GM21423 (cell line): ENCODE results near the gene BICDL1.
"Not testable (repeated sequence)": the region's sequence is repeated elsewhere in the genome, so short reads cannot be mapped to it uniquely, and the experiment has no call there.

Experiments
- ATAC-seq: cut with Tn5 transposase; IDR thresholded peaks from one replicate; pipeline ENCODE4 v1.9.1; 2021; ENCODE audit warnings: mild to moderate bottlenecking, moderate library complexity; ENCODE audit not compliant: unreplicated experiment

Gene BICDL1

DNA sequence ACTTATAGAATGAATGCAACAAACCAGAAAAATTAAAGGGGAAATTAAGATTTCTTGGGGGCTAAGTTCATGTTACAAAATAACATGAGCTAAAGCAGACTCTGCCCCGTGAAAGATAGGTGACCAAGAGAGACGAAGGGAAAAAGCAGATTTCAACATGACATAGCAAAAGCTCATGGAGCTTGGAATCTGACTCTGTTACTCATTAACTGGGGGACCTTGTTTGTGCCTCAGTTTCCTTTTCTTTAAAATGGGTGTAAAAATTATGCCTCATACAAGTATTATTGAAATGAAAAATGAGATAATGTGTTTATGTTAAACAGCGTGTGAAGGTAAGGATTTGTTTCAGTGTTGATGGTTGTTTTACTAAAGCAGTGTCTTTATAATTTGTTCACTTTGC, 11.5 kb downstream of the BICDL1 start:
- no peak for ATAC-seq

DNA sequence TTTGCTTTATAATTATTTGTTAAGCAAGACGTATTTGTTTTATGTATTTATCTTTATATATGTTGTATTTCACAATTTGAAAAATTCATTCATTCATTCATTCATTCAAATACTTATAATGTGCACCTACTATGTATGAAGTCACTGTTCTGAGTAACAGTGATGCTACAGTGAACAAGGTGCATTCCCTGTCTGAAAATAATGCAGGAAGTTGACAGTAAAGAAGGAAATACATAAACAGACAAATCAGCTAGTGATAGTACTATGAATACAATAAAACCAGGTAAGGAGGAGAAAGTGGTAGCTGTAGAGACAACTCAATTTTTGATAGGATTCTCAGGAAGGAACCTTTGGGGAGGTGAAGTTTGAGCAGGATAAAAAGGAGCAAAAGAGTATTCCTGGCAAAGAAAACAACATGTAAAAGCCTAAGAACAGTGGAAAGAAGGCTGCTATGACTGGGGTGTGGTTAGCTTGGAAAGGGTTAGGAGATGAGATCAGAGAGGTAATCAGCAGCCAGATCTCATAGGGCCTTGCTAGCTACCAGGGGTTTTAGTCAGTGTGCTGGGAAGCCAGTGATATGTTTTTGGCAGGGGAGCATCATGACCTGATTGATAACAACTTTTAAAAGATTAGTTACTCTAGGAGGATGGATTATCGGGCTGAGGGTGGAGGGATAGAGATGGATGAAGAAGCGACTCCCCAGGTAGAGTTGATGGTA, 17.4 kb downstream of the BICDL1 start:
- no peak for ATAC-seq

DNA sequence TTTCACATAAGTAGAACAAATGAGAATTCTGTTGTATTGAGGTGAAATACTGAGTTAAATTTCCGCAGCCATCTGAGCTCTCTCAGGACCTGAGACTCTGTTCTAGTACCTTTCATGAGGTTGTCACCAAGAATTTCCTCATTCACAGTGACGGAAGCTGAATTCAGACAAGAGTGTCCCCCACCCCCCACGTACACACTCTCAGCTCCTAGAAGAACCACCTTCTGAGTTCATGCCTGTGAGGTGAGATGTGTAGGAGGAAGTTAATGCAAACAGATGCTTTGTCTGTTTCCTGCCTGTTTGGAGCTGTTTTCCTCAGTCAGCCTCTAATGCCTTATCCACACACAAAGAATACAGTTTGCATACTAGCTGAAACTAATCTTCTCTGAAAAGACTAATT, 18.2 kb downstream of the BICDL1 start:
- ATAC-seq, result no peak

DNA sequence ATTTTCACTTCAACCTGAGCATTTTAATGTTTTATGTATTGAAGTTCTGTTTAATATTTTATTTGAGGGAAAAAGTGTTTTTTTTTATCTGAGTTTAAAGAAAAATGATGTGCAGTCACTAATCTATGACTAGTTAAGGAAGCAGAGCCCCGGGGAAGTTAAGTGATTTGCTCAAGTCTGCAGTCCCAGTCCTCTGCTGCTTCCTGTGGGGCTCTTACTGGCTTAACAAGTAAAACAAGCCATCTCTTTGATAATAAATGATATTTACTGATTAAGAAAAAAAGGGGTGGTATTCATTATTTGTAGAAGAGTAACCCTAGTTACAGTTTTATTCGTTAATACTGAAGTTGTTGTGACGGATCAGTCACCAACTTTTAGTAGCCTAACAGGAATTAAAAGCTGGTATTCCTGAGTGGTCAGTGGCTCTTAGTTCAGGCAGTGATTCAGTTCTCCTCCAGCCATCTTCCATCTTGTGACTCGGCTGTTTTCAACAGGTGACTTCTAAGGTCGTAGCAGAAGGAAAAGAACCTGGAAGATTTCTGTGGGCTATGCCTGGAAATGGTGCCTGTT, 21.7 kb downstream of the BICDL1 start:
- ATAC-seq, result no peak

- ATAC-seq, result peak; percentile 68
Observed at GRCh38 chr12:120012067-120012621, 23.1 kb downstream of the BICDL1 start.

DNA sequence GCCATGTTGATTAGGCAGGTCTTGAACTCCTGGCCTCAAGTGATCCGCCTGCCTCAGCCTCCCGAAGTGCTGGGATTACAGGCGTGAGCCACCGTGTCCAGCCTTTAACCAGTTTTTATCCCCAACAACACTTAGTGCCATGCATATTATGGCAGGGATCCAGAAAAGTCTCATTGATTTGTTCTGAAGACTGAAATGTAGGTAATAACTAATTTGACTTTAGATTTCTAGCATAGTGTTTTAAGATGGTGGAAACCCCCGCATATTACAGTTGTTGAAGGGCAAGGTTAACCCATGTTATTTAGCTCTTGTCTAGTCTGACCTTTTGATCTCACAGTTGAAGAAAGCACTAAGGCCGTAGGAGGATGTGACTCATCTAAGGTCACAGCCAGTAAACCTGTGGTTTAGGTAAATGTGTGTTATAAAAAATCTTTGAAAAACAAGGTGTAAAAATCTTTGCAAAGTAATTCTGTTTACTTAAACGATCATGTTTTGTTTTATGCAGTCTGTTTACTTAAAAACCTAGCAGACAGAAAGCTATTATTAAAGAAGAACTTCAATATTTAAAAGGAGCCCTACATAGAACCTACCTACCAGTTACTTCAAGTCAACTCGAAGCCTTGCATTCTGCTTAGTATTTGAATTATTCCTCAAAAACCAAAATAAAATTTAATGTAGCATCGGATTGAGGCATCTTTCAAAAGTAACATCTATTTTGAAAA, 24.8 kb downstream of the BICDL1 start:
- ATAC-seq, result peak; percentile 76

DNA sequence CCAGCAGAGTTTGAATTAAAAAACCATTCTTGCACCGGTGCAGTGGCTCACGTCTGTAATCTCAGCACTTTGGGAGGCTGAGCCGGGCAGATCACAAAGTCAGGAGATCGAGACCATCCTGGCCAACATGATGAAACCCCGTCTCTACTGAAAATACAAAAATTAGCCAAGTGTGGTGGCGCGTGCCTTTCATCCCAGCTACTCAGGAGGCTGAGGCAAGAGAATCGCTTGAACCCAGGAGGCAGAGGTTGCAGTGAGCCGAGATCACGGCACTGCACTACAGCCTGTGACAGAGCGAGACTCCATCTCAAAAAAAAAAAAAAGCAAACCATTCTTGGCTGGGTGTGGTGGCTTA, 25.3 kb downstream of the BICDL1 start:
- not testable (repeated sequence) for ATAC-seq

- ATAC-seq, result no peak
Observed at GRCh38 chr12:120015313-120015712, 26.3 kb downstream of the BICDL1 start.

- ATAC-seq, result not testable (repeated sequence)
Observed at GRCh38 chr12:120016199-120016598, 27.2 kb downstream of the BICDL1 start.

- no peak for ATAC-seq
Observed at GRCh38 chr12:120019197-120019596, 30.2 kb downstream of the BICDL1 start.

GRCh38 chr12:120019938-120020337, 30.9 kb downstream of the BICDL1 start:
- ATAC-seq, result no peak

GRCh38 chr12:120024193-120024592, 35.2 kb downstream of the BICDL1 start:
- ATAC-seq, result no peak

DNA sequence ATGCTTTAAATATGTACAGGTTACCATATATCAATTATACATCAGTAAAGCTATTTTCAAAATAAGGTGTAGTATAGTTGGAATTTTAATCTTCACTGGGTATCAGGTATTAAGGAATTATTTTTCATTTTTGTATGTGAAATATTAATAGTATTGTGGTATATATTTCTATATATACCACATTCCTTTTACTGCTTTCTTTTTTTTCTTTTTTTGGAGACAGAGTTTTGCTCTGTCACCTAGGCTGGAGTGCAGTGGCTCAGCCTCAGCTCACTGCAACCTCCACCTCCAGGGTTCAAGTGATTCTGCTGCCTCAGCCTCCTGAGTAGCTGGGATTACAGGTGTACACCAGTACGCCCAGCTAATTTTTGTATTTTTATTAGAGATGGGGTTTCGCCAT, 36.6 kb downstream of the BICDL1 start:
- no peak for ATAC-seq

DNA sequence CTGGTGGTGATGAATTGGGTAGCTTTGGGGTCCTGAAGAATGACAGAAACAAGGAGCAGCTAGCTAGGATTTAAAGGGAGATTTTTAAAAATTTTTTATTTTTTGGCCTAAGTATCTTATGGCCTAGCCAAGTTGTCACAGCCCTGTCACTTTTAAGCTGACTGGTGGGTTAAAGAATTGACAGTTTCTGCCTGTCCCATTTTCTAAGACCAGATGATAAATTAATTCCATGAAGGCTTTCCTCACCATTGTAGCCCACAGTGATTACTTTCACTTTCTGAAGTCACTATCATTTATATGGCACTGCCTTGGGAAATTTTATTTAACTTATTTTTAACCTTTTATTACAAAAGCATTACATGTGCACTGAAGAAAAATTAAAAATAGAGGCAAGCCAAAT, 43.2 kb downstream of the BICDL1 start:
- ATAC-seq, result no peak

- ATAC-seq, result no peak
Observed at GRCh38 chr12:120037851-120038250, 48.8 kb downstream of the BICDL1 start.

DNA sequence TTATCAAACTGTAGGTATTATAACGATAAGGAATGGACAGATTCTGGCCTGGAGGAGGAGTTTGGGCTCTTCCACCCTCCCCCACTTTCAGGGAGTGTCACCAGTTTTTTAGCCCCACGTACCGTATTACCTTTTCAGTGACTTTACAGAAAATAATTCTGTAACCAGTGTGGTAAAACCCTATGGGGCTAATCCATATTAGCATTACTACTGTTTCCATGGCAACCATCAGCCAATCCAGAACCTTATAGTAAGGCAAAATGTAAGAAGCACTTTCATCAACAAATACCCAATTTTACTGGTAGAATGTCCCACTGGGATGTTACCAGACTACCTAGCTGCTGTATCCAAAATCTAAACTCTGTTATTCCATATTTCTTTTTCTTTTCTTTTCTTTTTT, 50.7 kb downstream of the BICDL1 start:
- no peak for ATAC-seq

DNA sequence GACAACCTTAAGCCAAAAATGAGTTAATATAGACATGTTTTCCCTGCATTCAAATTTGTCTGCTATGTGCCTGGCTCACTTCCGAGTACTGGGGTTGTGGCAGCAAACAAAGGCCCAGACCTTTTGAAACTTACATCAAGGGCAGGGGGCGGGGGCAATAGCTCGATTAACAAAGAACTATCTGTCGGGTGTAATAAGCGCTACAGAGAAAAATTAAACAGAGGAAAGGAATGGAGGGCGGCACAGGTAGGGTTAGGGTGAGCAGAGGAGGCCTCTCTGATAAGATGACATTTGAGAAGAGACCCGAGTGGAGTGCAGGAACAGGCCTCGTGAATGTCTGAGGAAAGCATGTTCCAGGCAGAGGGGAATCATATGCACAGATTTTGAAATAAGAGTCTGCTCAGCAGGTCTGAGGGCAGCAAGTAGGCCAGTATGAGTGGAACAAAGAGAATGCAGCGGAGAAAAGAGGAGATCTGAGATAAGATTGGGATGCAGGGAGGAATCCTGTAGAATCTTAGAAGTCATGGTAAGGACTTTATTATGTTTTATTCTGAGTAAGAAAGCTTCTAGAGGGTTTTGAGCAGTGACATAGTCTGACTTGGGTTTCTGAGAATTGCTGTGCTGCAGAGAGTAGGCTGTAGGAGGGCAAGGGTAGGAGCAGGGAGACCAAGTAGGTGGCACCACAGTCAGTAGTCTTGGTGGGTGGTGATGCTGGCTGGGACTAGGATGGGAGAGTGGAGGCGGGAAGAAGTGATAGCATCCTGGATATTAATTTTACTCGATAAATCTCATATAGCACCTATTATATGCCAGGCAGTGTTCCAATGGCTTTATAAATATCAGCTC, 52.6 kb downstream of the BICDL1 start:
- ATAC-seq, result no peak

GRCh38 chr12:120045367-120045766, 56.3 kb downstream of the BICDL1 start:
- not testable (repeated sequence) for ATAC-seq

DNA sequence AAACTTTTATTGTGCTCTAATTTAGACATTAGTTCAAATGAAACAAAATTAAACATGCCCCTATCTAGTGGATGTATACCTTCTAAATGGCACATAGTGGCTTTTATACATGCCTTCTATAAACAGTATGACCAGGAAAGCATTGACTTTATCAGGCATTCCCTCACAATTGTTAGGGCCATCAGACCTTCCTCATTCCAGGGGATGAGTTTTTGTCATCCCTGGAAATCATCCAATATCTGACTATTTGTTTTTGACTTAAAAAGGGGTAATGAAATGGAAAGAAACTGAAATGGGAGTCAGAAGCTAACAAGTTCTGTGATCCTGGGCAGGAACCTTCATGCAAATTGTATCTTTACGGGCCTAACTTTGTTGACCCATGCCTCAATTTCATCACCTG, 58.0 kb downstream of the BICDL1 start:
- ATAC-seq, result no peak

GRCh38 chr12:120048263-120048662, 59.2 kb downstream of the BICDL1 start:
- no peak for ATAC-seq

- no peak for ATAC-seq
Observed at GRCh38 chr12:120049426-120049825, 60.4 kb downstream of the BICDL1 start.
